SK-N-SH (cell line): ENCODE data around the gene LRMDA.

Experiments
- CHD2 ChIP-seq: fragments of 150-350 bp; IDR thresholded peaks from 2 replicates; pipeline ENCODE4 v1.6.1; 2018; ENCODE audit warnings: low read length; ENCODE audit not compliant: partially characterized antibody
- CTCF ChIP-seq: fragments of 200-600 bp; sonication (generic); IDR thresholded peaks from 2 replicates; pipeline ENCODE4 v1.6.1; 2017; ENCODE audit warnings: antibody characterized with exemption, mild to moderate bottlenecking, moderate library complexity
- EP300 ChIP-seq, 2 experiments: IDR thresholded peaks; 2 replicates each; pipeline versions ENCODE4 v1.4.0 to v1.6.1; 2012; ENCODE audit warnings: borderline replicate concordance in 1 of 2, low read depth in 1 of 2, low read length in 1 of 2
- FOSL2 ChIP-seq: IDR thresholded peaks from 2 replicates; pipeline ENCODE4 v1.4.0; 2012; ENCODE audit warnings: low read depth, mild to moderate bottlenecking, moderate library complexity, borderline replicate concordance
- FOXJ3 ChIP-seq: sonication (generic); formaldehyde crosslinking; IDR thresholded peaks from 2 replicates; pipeline ENCODE4 v1.5.1; 2020; ENCODE audit warnings: mild to moderate bottlenecking, missing genetic modification reagents
- IRF3 ChIP-seq: fragments of 150-350 bp; IDR thresholded peaks from 2 replicates; pipeline ENCODE4 v1.6.1; 2016; ENCODE audit warnings: mild to moderate bottlenecking, low read depth, low read length
- MAX ChIP-seq: IDR thresholded peaks from 2 replicates; pipeline ENCODE4 v1.4.0; 2012; ENCODE audit warnings: low read depth
- MEF2A ChIP-seq: IDR thresholded peaks from 2 replicates; pipeline ENCODE4 v1.4.0; 2012; ENCODE audit warnings: low read depth, borderline replicate concordance
- NRF1 ChIP-seq: IDR thresholded peaks from 2 replicates; pipeline ENCODE4 v1.6.1; 2012; ENCODE audit warnings: low read depth, mild to moderate bottlenecking, low read length
- RAD21 ChIP-seq: IDR thresholded peaks from 2 replicates; pipeline ENCODE4 v1.6.1; 2012; ENCODE audit warnings: mild to moderate bottlenecking, low read length
- RCOR1 ChIP-seq: fragments of 150-350 bp; IDR thresholded peaks from 2 replicates; pipeline ENCODE4 v1.6.1; 2017; ENCODE audit warnings: antibody characterized with exemption, low read length
- REST ChIP-seq: IDR thresholded peaks from 2 replicates; pipeline ENCODE4 v1.6.1; 2012; ENCODE audit warnings: mild to moderate bottlenecking, low read depth, low read length, moderate library complexity
- RFX5 ChIP-seq: IDR thresholded peaks from 2 replicates; pipeline ENCODE4 v1.6.1; 2012; ENCODE audit warnings: mild to moderate bottlenecking, improper control_type of control experiment, low read length
- SIN3A ChIP-seq: IDR thresholded peaks from 2 replicates; pipeline ENCODE4 v1.6.1; 2012; ENCODE audit warnings: low read depth, mild to moderate bottlenecking, low read length, moderate library complexity, borderline replicate concordance

- TF ChIP-seq CTCF (no peak), NRF1 (no peak), RAD21 (no peak), REST (no peak), MAX (no peak), MEF2A (no peak), RCOR1 (no peak), FOXJ3 (CRISPR knock-in tag) (no peak), IRF3 (no peak), EP300 (IDR thresholded peaks at IDR 0.05; ENCODE audit: borderline replicate concordance in 1 of 2, low read depth in 1 of 2, low read length in 1 of 2) (no peak), CHD2 (no peak), RFX5 (no peak), SIN3A (no peak), FOSL2 (no peak)
Measured at GRCh38 chr10:76149182-76149581, 717.8 kb downstream of the LRMDA start.
